Karpas-422 (cell line): ENCODE measurements around the gene GBGT1. TPM values are rescaled to one million over a fixed set of nuclear protein-coding genes. Genes with fewer than 3 reads are reported as not detected.
"Not testable (repeated sequence)": the region's sequence is repeated elsewhere in the genome, so short reads cannot be mapped to it uniquely, and the experiment has no call there.

ENCODE experiments used
- DNase-seq: peaks from one replicate; pipeline ENCODE4 v3.0.0-alpha.2; 2015
- H2AFZ ChIP-seq: fragments of 200-600 bp; sonication (generic); 2 replicates; pipeline ENCODE4 v1.6.1; 2014; ENCODE audit warnings: antibody characterized with exemption, low read length, mixed read lengths
- H3K27ac ChIP-seq: fragments of 200-600 bp; sonication (generic); 2 replicates; pipeline ENCODE4 v1.5.1; 2014; ENCODE audit warnings: mild to moderate bottlenecking, low read length, moderate library complexity
- H3K27me3 ChIP-seq: fragments of 200-600 bp; sonication (generic); 2 replicates; pipeline ENCODE4 v1.6.1; 2014; ENCODE audit warnings: low read length, mixed read lengths
- H3K36me3 ChIP-seq: fragments of 200-600 bp; sonication (generic); 2 replicates; pipeline ENCODE4 v1.6.1; 2014; ENCODE audit warnings: low read length, mixed read lengths; ENCODE audit not compliant: insufficient read depth
- H3K4me1 ChIP-seq: fragments of 200-600 bp; sonication (generic); 2 replicates; pipeline ENCODE4 v1.6.1; 2014; ENCODE audit warnings: mild to moderate bottlenecking, low read length, mixed read lengths
- H3K4me2 ChIP-seq: fragments of 200-600 bp; sonication (generic); 2 replicates; pipeline ENCODE4 v1.6.1; 2014; ENCODE audit warnings: low read length, low read depth, mild to moderate bottlenecking; ENCODE audit not compliant: poor library complexity, severe bottlenecking
- H3K4me3 ChIP-seq: fragments of 200-600 bp; sonication (generic); 2 replicates; pipeline ENCODE4 v1.5.1; 2014; ENCODE audit warnings: mild to moderate bottlenecking, antibody characterized with exemption, low read length, mixed read lengths
- H3K79me2 ChIP-seq: fragments of 200-600 bp; sonication (generic); 2 replicates; pipeline ENCODE4 v1.6.1; 2014; ENCODE audit warnings: mild to moderate bottlenecking, low read length, mixed read lengths
- H3K9ac ChIP-seq: fragments of 200-600 bp; sonication (generic); 2 replicates; pipeline ENCODE4 v1.6.0; 2014; ENCODE audit warnings: low read length
- H3K9me2 ChIP-seq: fragments of 200-600 bp; sonication (generic), shearing (Covaris generic); replicated peaks from 2 replicates; pipeline ENCODE4 v1.6.0; 2014; ENCODE audit warnings: mild to moderate bottlenecking, low read length, moderate library complexity; ENCODE audit not compliant: insufficient read depth
- H3K9me3 ChIP-seq: fragments of 300-700, 200-600 bp; sonication (generic); 2 replicates; pipeline ENCODE4 v1.6.1; 2014; ENCODE audit warnings: low read length, mixed read lengths
- H4K20me1 ChIP-seq: fragments of 200-600 bp; sonication (generic); 2 replicates; pipeline ENCODE4 v1.6.1; 2014; ENCODE audit warnings: mild to moderate bottlenecking, antibody characterized with exemption, low read length, low read depth; ENCODE audit not compliant: insufficient read depth
- total RNA-seq: library from RNA; depleted of rRNA; stranded (reverse); fragments of >200 nt; shearing (Covaris generic); gene quantifications from 2 replicates; pipeline ENCODE4 v1.2.3, GENCODE V29; 2014; ENCODE audit warnings: low replicate concordance

Gene GBGT1
- total RNA-seq, 1 experiment from 2014 or later, result 5.2 TPM

DNA sequence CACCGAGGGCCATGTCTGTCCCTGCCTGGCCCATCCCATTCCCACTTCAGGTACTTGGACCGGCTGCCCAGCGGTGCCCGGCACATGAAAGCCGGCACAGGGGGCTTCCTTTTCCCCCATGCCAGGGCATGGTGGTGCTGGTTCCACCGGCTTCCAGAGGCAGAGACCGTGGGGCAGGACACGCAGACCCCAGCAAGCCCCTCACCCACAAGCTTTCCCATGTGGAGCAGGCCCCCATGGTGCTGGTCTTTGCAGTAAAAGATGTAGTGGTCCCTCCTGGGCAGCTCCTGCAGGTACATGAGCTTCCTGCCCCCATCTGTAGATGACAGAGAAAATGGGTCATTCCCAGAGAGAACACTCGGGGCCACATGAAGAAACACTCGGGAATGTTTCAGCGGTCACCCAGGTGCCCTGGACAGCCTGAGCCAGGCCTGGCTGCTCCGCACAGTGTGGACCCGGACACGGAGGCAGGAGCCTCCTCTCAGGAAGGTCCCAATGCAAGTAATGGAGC lies 43.4 kb upstream of the GBGT1 start:
- H4K20me1 ChIP-seq, result no peaks in the 10 kb centered on the region
- 0 out of 2 replicates have a peak, but pooled peaks cover 2% of the 10 kb centered on the region for H3K27me3 ChIP-seq
- H3K4me3 ChIP-seq, result no peak overlapping the region
- H3K9me2 ChIP-seq, result no peaks in the 10 kb centered on the region
- H3K27ac ChIP-seq, result no peak overlapping the region
- no peaks in the 10 kb centered on the region for H3K4me1 ChIP-seq
- H3K4me2 ChIP-seq, result no peak overlapping the region
- H3K9me3 ChIP-seq, result no peaks in the 10 kb centered on the region
- no peaks in the 10 kb centered on the region for H3K79me2 ChIP-seq
- H3K9ac ChIP-seq, result no peak overlapping the region
- no peak for DNase-seq
- no peaks in the 10 kb centered on the region for H3K36me3 ChIP-seq
- H2AFZ ChIP-seq, result no peak overlapping the region

DNA sequence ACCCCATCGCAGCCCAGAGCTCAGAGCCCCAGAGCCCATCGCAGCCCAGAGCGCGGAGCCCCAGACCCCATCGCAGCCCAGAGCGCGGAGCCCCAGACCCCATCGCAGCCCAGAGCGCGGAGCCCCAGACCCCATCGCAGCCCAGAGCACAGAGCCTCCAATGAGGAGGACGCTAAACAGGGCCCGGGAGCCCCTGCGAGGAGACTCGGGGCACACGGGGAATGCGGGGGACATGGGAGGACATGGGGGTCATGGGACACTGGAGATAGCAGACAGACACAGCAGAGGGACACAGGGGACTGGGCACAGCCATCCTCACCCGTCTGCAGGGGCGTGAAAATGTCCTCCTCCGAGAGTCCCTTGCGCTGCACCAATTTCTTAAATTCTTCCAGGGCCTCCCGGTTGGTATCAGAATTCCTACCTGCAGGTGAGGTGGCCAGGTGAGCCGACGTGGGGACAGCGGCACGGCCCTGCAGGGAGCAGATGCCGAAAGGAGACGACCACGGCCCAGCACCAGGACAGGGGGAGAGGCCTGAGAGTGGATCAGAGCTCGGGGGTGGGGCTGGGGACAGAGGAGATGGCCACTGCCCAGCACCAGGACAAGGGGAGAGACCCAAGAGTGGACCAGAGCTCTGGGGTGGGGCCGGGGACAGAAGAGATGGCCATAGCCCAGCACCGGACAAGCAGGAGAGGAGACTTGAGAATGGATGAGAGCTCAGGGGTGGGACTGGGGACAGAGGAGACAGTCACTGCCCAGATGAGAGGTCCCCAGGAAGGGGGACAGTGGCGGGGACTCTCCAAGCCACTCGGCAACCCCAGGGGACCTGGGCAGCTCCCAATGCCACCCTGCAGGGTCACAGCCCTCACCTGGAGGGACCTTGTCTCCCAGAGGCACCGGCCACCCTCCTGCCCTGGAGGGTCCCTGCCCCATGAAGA lies 42.5 kb upstream of the GBGT1 start:
- Histone ChIP-seq H3K79me2 (no peaks in the 10 kb centered on the region), H4K20me1 (no peaks in the 10 kb centered on the region), H3K9me3 (no peaks in the 10 kb centered on the region), H2AFZ (no peak overlapping the region), H3K9me2 (no peaks in the 10 kb centered on the region), H3K4me2 (no peak overlapping the region), H3K9ac (no peak overlapping the region), H3K4me3 (no peak overlapping the region), H3K4me1 (no peaks in the 10 kb centered on the region), H3K27me3 (no peaks in the 10 kb centered on the region), H3K36me3 (no peaks in the 10 kb centered on the region), H3K27ac (no peak overlapping the region)
- no peak for DNase-seq

DNA sequence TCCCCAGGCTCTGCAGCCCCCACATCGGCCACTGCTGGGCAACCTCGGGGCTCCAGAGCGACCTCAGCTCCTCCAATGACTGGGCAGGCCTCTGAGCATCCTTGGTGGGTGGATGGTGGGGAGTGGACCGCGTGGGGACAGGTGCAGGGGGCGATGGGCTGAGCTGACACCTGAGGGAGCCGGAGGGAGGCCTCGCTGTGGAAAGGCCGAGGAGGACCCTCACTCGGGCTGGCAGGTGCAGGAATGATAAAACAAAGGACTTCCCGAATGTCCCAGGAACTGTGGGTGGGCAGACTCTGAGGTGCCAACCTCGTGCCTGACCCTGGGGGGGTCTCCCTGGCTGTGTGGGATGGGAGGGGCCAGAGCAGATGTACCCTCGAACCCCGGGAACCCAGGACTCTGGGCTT lies 41.8 kb upstream of the GBGT1 start:
- H3K4me2 ChIP-seq, H3K9ac ChIP-seq, DNase-seq, H4K20me1 ChIP-seq, H2AFZ ChIP-seq, H3K79me2 ChIP-seq, H3K27ac ChIP-seq, H3K27me3 ChIP-seq, H3K9me3 ChIP-seq, H3K4me3 ChIP-seq, H3K4me1 ChIP-seq, H3K9me2 ChIP-seq, H3K36me3 ChIP-seq: not testable (repeated sequence)

DNA sequence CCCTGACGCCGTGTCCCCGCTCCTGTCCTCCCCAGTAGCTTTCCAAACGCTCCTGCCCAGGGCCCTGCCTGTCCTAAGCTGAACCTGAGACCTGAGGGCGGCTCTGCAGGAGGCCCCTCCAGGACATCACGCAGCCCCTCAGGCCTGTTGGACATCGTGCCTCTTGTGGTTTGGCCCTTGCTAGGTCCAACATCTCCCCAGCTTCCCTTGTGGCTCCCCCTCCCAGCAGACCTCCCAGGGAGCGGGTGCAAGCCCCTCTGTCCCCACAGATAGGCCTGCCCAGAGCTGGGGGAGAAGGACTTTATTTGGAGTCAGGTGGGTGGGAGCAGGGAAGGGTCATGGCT lies 41.3 kb upstream of the GBGT1 start:
- Histone ChIP-seq H3K4me3 (no peak overlapping the region), H3K9me3 (no peaks in the 10 kb centered on the region), H3K9ac (no peak overlapping the region), H3K27ac (no peak overlapping the region), H4K20me1 (no peaks in the 10 kb centered on the region), H3K9me2 (no peaks in the 10 kb centered on the region), H3K79me2 (no peaks in the 10 kb centered on the region), H3K36me3 (no peaks in the 10 kb centered on the region), H3K27me3 (no peaks in the 10 kb centered on the region), H2AFZ (no peak overlapping the region), H3K4me1 (no peaks in the 10 kb centered on the region), H3K4me2 (no peak overlapping the region)
- DNase-seq, result no peak

- no peaks in the 10 kb centered on the region for H3K36me3 ChIP-seq
- H3K4me2 ChIP-seq, result no peak overlapping the region
- H3K9me3 ChIP-seq, result no peaks in the 10 kb centered on the region
- no peaks in the 10 kb centered on the region for H3K79me2 ChIP-seq
- H3K4me1 ChIP-seq, result no peaks in the 10 kb centered on the region
- no peaks in the 10 kb centered on the region for H3K9me2 ChIP-seq
- no peak overlapping the region for H3K27ac ChIP-seq
- H2AFZ ChIP-seq, result no peak overlapping the region
- H3K9ac ChIP-seq, result no peak overlapping the region
- no peak for DNase-seq
- H3K4me3 ChIP-seq, result no peak overlapping the region
- H3K27me3 ChIP-seq, result no peaks in the 10 kb centered on the region
- no peaks in the 10 kb centered on the region for H4K20me1 ChIP-seq
Observed at GRCh38 chr9:133204335-133204992, 40.8 kb upstream of the GBGT1 start.

- no peaks in the 10 kb centered on the region for H3K27me3 ChIP-seq
Observed at GRCh38 chr9:133203506-133204075, 39.9 kb upstream of the GBGT1 start.

DNA sequence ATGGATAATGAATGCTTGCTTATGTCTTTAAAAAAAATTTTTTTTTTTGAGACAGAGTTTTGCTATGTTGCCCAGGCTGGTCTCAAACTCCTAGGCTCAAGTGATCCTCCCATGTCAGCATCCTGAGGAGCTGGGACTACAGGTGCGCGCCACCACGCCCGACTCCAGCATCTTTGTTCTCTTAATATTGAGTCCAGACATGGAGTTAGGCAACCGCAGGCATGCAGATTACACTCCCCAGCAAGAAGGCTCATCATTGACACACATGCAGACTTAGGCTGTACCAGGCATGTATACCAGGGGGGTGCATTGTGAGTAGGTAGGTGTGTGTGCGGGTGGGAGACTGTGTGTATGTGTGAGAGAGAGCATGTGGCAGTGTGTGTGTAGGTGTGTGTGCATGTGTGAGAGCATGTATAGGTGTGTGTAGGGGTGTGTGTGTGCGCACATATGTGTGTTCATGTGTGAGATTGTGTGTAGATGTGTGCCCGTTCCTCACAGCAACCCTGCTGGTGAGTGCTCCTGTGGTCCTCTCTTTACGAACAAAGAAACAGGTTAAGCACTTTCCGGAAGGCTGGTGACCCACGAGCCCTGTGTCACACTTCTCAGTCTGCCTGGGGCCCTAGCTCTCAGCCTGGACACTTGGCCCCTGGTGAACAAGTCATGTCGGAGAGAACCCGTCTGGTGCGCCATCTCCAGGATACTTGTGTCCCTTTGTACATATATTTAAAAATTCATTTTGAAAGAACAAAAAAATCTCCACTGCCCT lies 39.2 kb upstream of the GBGT1 start:
- no peak overlapping the region for H3K4me3 ChIP-seq
- no peaks in the 10 kb centered on the region for H3K36me3 ChIP-seq
- no peak for DNase-seq
- H3K79me2 ChIP-seq, result no peaks in the 10 kb centered on the region
- no peak overlapping the region for H2AFZ ChIP-seq
- no peaks in the 10 kb centered on the region for H3K27me3 ChIP-seq
- no peaks in the 10 kb centered on the region for H4K20me1 ChIP-seq
- no peak overlapping the region for H3K4me2 ChIP-seq
- no peaks in the 10 kb centered on the region for H3K4me1 ChIP-seq
- H3K9me2 ChIP-seq, result no peaks in the 10 kb centered on the region
- H3K9ac ChIP-seq, result no peak overlapping the region
- no peaks in the 10 kb centered on the region for H3K9me3 ChIP-seq
- no peak overlapping the region for H3K27ac ChIP-seq

More at GRCh38 chr9:133203506-133204075, 39.9 kb upstream of the GBGT1 start:
- no peak for DNase-seq
- Histone ChIP-seq H3K4me2 (no peak overlapping the region), H2AFZ (no peak overlapping the region), H3K9me3 (no peaks in the 10 kb centered on the region), H3K9me2 (no peaks in the 10 kb centered on the region), H3K9ac (no peak overlapping the region), H4K20me1 (no peaks in the 10 kb centered on the region), H3K79me2 (no peaks in the 10 kb centered on the region), H3K36me3 (no peaks in the 10 kb centered on the region), H3K4me1 (no peaks in the 10 kb centered on the region), H3K4me3 (no peak overlapping the region), H3K27ac (no peak overlapping the region)

DNA sequence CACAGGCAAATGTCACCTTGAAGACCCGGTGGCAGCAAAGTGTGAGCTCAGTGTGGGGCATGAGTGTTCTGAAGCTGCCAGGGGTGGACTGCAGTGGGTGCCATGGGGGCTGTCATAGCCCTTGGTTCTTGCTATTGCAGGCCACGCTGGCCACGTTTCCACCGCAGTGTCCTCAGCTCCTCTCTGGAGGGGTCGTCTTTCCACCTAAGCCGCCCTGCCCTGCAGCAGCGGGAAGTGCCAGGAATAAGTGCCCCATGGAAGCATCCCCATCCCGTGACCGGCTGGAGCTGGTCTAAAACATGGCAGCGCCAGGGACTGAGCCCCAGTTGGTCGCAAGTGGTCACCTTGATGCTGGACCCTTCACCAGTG lies 38.4 kb upstream of the GBGT1 start:
- Histone ChIP-seq H3K4me1 (no peaks in the 10 kb centered on the region), H3K4me2 (no peak overlapping the region), H3K9me2 (no peaks in the 10 kb centered on the region), H4K20me1 (no peaks in the 10 kb centered on the region), H3K36me3 (no peaks in the 10 kb centered on the region), H3K27me3 (no peaks in the 10 kb centered on the region), H2AFZ (no peak overlapping the region), H3K27ac (no peak overlapping the region), H3K9me3 (no peaks in the 10 kb centered on the region), H3K79me2 (no peaks in the 10 kb centered on the region), H3K9ac (no peak overlapping the region), H3K4me3 (no peak overlapping the region)
- no peak for DNase-seq
